OCI-LY7 (cell line): ENCODE results near the gene TAOK1.

Experiments
- EZH2phosphoT487 ChIP-seq: fragments of 200-600 bp; sonication (generic); IDR thresholded peaks from 2 replicates; pipeline ENCODE4 v1.6.1; 2018; ENCODE audit warnings: low read depth, borderline replicate concordance, mild to moderate bottlenecking, mixed run types, antibody characterized with exemption, low read length, moderate library complexity, mixed read lengths
- TF ChIP-seq, protein P1 (sequence below): fragments of 200-600 bp; sonication (generic); conservative IDR thresholded peaks from 2 replicates; pipeline ENCODE4 v1.5.1; 2014; ENCODE audit warnings: mild to moderate bottlenecking, antibody characterized with exemption, low read length, moderate library complexity, mixed read lengths

DNA sequence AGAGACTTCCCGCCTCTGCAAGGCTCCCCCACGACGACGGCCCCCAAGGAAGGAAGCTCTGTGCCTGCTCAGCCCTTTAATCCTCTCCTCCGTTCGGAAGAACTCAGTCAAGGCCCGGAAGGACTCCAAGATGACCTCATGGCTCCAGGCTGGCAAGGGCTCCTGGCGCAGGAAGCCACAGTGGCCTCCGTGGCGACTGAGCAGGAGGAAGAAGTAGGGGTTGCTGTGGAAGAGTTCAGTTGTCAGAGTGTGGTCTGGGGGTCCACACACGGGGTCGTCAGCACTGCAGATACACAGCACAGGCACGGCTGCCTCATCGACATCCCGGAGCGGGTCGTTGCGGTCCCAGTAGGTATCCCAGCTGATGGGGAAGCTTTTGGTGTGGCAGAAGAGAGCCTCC lies 172.5 kb downstream of the TAOK1 start:
- TF ChIP-seq, protein P1, sequence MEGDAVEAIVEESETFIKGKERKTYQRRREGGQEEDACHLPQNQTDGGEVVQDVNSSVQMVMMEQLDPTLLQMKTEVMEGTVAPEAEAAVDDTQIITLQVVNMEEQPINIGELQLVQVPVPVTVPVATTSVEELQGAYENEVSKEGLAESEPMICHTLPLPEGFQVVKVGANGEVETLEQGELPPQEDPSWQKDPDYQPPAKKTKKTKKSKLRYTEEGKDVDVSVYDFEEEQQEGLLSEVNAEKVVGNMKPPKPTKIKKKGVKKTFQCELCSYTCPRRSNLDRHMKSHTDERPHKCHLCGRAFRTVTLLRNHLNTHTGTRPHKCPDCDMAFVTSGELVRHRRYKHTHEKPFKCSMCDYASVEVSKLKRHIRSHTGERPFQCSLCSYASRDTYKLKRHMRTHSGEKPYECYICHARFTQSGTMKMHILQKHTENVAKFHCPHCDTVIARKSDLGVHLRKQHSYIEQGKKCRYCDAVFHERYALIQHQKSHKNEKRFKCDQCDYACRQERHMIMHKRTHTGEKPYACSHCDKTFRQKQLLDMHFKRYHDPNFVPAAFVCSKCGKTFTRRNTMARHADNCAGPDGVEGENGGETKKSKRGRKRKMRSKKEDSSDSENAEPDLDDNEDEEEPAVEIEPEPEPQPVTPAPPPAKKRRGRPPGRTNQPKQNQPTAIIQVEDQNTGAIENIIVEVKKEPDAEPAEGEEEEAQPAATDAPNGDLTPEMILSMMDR = no peak
- no peak for TF ChIP-seq EZH2phosphoT487
